Kidney (tissue), 14 donors: Measurements from ENCODE around the gene NMUR2. TPM values are rescaled to one million over a fixed set of nuclear protein-coding genes. Genes with fewer than 3 reads are reported as not detected.

Experiments used
- DNase-seq, 5 donors: peaks; one replicate each; pipeline ENCODE4 v3.0.0-alpha.2; 2013 to 2020
- FAIRE-seq: peaks from 2 replicates; lab custom pipeline; 2012; peaks lifted over from hg19 to GRCh38; lab: Jason Lieb, UNC
- H3K27ac ChIP-seq, 2 donors: one replicate each; pipeline ENCODE4 v1.7.0; 2013; ENCODE audit warnings: low read depth in 2 of 2, low read length in 2 of 2, inconsistent platforms in 1 of 2
- H3K27me3 ChIP-seq: one replicate; pipeline ENCODE4 v1.7.1; 2013; ENCODE audit warnings: low read length, inconsistent platforms; ENCODE audit not compliant: control insufficient read depth, insufficient read depth
- H3K36me3 ChIP-seq, 3 donors: one replicate each; pipeline versions ENCODE4 v1.7.0 to v1.7.1; 2013; ENCODE audit warnings: low read length in 3 of 3, control low read depth in 1 of 3, inconsistent platforms in 1 of 3; ENCODE audit not compliant: insufficient read depth in 3 of 3, control insufficient read depth in 2 of 3
- H3K4me1 ChIP-seq, 3 donors: one replicate each; pipeline versions ENCODE4 v1.7.0 to v1.7.1; 2013; ENCODE audit warnings: low read length in 3 of 3, inconsistent platforms in 1 of 3, low read depth in 1 of 3; ENCODE audit not compliant: control insufficient read depth in 2 of 3, insufficient read depth in 2 of 3
- H3K4me3 ChIP-seq, 3 donors: one replicate each; pipeline versions ENCODE4 v1.7.0 to v1.8.1; 2013; ENCODE audit warnings: low read length in 3 of 3, control low read depth in 1 of 3, inconsistent platforms in 1 of 3
- H3K9ac ChIP-seq, 3 donors: one replicate each; pipeline versions ENCODE4 v1.7.0 to v1.7.1; 2013; ENCODE audit warnings: low read length in 3 of 3, control low read depth in 1 of 3, inconsistent platforms in 1 of 3
- H3K9me3 ChIP-seq, 3 donors: one replicate each; pipeline versions ENCODE4 v1.7.0 to v1.7.1; 2013; ENCODE audit warnings: low read length in 3 of 3, control low read depth in 1 of 3, inconsistent platforms in 1 of 3; ENCODE audit not compliant: control insufficient read depth in 2 of 3, insufficient read depth in 1 of 3
- intact Hi-C: fragments of 100-400 bp; cut with DNase I; formaldehyde crosslinking; loops from one replicate; pipeline ENCODE4 v1.11.1; 2022
- polyA plus RNA-seq: library from polyadenylated mRNA; stranded (reverse); fragments of 350-450 nt; fragmentation: Illumina TruSeq; extraction: RNeasy Lipid Tissue Mini Kit (QIAGEN cat#74804); gene quantifications from one replicate; pipeline ENCODE4 v1.2.3, GENCODE V29; 2014; ENCODE audit warnings: low read depth, low replicate concordance; ENCODE audit not compliant: insufficient read depth
- total RNA-seq: library from RNA; stranded (reverse); fragmentation: NEBNext Ultra II Directional; extraction: Animal tissue kit (Norgen Biotek cat#: 25700); gene quantifications from one replicate; pipeline ENCODE4 v1.2.1, GENCODE V29; 2021
- TF ChIP-seq, protein P1 (sequence below): IDR thresholded peaks from 3 replicates; pipeline ENCODE4 v1.5.1; 2012; ENCODE audit warnings: mild to moderate bottlenecking, moderate library complexity, borderline replicate concordance; ENCODE audit not compliant: insufficient read depth; ENCODE audit errors: extremely low read depth
- donor health status: control.
- donor health status: control.
- donor health status: control.
- donor health status: control.
- donor health status: control.
- donor health status: DM: yes; HTN: yes; CAD: no.
- donor health status: Normal renal cell carcinoma (clear cell type).

NMUR2 gene
- total and polyA plus RNA-seq, 2 donors from 2014 or later = 0.30 TPM; not detected in 1

DNA sequence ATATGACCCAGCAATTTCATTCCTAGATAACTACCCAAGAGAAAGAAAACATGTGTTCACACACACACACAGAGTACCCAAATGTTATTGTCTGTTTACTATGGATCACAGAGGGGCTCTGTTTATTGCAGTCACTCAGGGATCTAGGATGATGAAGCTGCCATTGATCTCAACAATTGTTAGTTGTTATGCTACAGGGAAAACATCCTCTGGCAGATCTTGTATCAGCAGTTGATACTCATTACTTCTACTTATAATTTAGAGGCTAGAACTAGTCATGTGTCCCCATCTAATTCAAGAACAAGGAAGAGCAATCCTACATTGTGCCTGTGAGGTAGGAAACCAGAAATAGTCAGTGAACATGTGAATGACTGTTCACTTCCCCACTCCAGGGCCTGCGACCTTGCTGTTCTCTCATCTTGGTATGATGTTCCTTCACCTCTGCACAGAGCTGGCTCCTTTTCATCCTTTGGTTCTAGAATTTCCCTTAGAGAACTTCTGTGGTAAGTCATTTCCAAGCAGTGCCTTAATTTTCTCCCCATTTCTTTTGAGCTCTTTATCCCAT lies 30.3 kb downstream of the NMUR2 start:
- FAIRE-seq = no peak
- Histone ChIP-seq H3K4me1 (no peaks in the 10 kb centered on the region), H3K36me3 (no peaks in the 10 kb centered on the region)

DNA sequence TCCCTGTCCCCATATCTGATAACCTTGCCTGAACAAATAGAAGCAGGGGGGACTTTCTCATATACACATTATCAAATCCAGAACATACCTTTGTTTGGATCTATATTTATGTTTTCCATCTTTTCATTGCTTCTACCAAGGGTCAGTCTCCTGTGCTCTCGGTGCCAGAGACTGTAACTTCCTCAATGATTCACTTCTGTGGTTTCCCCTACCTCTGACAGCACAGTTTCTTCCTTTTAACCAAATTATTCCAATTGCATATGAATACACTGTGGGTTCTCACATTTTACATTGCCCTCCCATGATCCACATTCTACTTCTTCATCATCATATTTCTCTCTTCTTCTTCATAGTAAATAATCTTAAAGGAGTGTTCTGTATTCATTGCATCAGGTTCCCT lies 32.2 kb downstream of the NMUR2 start:
- Histone ChIP-seq H3K27me3 (no peaks in the 10 kb centered on the region), H3K9ac (no peak overlapping the region), H3K36me3 (no peaks in the 10 kb centered on the region), H3K9me3 (peaks cover 0 to 3% (median 0%) of the 10 kb centered on the region in 3 donors), H3K4me3 (no peak overlapping the region), H3K27ac (no peak overlapping the region), H3K4me1 (no peaks in the 10 kb centered on the region)
- DNase-seq (no peak), FAIRE-seq (no peak)
- intact Hi-C loops = no loop called here
- TF ChIP-seq, protein P1, sequence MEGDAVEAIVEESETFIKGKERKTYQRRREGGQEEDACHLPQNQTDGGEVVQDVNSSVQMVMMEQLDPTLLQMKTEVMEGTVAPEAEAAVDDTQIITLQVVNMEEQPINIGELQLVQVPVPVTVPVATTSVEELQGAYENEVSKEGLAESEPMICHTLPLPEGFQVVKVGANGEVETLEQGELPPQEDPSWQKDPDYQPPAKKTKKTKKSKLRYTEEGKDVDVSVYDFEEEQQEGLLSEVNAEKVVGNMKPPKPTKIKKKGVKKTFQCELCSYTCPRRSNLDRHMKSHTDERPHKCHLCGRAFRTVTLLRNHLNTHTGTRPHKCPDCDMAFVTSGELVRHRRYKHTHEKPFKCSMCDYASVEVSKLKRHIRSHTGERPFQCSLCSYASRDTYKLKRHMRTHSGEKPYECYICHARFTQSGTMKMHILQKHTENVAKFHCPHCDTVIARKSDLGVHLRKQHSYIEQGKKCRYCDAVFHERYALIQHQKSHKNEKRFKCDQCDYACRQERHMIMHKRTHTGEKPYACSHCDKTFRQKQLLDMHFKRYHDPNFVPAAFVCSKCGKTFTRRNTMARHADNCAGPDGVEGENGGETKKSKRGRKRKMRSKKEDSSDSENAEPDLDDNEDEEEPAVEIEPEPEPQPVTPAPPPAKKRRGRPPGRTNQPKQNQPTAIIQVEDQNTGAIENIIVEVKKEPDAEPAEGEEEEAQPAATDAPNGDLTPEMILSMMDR = no peak

More for the DNA sequence above, 30.3 kb downstream of the NMUR2 start:
- Histone ChIP-seq H3K9me3 (peaks cover 0 to 3% (median 0%) of the 10 kb centered on the region in 3 donors), H3K4me3 (no peak overlapping the region), H3K9ac (no peak overlapping the region), H3K27me3 (no peaks in the 10 kb centered on the region), H3K27ac (no peak overlapping the region)
- TF ChIP-seq, protein P1 = no peak
- intact Hi-C loops = no loop called here
- no peak for DNase-seq

DNA sequence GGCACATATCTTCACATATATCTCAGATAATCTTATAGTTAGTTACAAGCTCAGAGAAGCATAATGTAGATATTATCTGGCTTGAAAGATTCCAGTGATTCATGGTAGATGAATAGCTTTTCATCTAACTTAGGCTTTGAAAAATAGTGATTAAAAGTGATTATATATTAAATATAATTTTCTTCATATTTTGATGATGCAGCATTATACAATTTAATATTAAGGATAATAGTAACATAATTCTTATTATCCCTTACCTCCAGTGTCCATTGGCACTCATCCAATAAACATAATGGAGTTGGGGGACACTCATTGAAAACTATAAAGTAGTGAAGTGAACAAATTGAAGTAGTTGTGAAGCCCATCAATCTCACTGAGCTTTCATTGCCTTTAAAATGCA lies 35.8 kb downstream of the NMUR2 start:
- H3K36me3 ChIP-seq = no peaks in the 10 kb centered on the region
- no peak overlapping the region for H3K27ac ChIP-seq
- FAIRE-seq (no peak), DNase-seq (no peak)
- H3K27me3 ChIP-seq = no peaks in the 10 kb centered on the region
- intact Hi-C loops = no loop called here
- peaks cover 0 to 3% (median 0%) of the 10 kb centered on the region in 3 donors for H3K9me3 ChIP-seq
- no peaks in the 10 kb centered on the region for H3K4me1 ChIP-seq
- no peak overlapping the region for H3K4me3 ChIP-seq
- TF ChIP-seq, protein P1 = no peak
- no peak overlapping the region for H3K9ac ChIP-seq

DNA sequence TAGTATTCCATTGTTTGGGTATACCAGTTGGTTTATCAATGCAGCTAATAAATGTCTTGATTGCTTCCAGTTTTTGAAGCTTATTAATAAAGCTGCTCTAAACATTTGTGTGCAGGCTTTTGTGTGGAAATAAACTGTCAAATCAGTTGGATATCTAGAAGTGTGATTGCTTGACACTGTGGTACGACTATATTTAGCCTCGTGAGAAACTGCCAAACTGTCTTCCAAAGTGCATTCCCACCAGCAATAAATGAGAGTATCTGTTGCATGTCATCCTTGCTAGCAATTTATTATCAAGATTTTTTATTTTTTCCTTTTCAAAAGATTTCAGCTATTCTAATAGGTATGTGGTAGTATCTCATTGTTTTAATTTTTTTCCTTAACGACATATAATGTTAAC lies 37.5 kb downstream of the NMUR2 start:
- no peak overlapping the region for H3K9ac ChIP-seq
- no peaks in the 10 kb centered on the region for H3K36me3 ChIP-seq
- TF ChIP-seq, protein P1 = no peak
- H3K4me1 ChIP-seq = no peaks in the 10 kb centered on the region
- no peaks in the 10 kb centered on the region for H3K27me3 ChIP-seq
- H3K4me3 ChIP-seq = no peak overlapping the region
- no peak overlapping the region for H3K27ac ChIP-seq
- intact Hi-C loops = no loop called here
- no peak for FAIRE-seq
- no peaks in the 10 kb centered on the region for H3K9me3 ChIP-seq
- DNase-seq = no peak
